ENCODE data around the gene ADA.
"Not testable (repeated sequence)": the region's sequence is repeated elsewhere in the genome, so short reads cannot be mapped to it uniquely, and the experiment has no call there.

The ADA gene

DNA sequence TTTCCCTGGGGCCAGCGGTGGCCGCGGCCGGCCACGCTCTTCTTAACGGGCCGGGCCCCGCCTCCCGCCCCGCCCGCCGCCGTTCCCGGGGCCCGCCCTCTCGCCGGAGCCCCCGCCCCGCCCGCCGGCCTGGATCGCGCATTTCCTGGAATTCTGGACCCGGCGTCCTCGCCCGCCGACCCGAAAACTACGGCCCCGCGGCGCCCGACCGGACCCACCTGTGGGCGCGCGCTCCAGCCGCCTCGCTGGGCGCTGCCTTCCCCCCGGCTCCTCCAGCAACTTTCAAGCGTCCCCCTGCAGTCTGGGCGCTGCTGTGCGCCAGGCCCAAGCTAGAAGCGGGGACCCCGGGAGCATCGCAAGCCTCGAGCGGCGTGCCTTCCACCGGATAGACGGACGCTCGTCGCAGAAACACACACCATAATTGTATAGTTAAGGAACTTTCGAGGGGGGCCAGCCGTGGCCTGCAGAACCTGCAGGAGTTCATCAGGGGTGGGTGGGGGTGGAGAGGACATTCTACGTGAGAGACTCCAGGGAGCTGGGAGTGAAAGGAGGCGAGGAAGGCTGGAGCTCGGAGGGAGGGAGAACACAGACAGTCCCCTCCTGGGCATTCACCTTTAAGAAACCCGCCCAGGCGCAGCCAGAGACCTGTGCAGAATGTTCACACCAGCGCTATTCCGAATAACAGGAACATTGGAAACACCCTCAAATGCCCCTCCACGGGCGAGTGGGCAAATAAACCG lies at the start of gene ADA:
TSS of gene ADA (minus strand) at position 16 of the 740 bp plus-strand sequence. CDS start 92 bp downstream, outside the sequence.
- no peak for DNase-seq

DNA sequence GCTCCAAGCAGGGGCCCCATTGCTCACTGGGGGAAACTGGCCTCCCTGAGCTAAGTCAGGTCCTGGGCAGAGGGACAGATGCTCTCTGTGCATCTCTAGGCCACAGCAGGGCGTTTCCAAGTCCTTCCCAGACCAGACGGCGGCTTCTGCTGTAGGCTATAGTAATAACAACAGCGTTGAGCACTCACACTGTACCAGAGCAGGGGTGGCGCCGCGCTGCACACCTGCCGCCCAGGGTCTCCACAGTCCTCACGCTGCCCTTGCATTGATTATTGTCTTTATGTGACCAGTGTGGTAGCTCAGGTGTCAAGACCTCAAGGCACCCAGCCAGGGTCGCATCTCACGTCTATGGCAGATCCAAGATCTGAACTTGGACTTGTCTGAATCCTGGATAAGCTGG lies 48.8 kb upstream of the ADA start:
- no peak for DNase-seq

DNA sequence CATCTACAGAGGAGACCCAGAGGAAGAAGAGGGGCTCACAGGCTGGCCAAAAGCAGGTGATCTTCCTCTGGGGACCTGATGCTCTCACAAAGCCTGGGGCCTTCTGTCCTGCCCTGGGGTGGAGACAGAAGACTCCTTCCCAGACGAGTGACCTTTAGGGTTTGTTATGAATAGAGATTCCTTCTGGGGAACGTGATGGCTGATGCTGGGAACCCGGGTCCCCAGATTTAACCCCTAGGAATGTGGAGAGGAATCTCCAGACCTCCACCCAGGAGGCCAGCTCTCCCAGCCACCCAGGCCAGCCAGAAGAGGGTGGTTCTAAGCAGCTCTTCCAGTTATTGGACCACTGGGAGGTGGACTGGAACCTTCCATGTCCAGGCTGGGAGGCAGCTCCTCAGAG lies 46.9 kb upstream of the ADA start:
- no peak for DNase-seq

DNA sequence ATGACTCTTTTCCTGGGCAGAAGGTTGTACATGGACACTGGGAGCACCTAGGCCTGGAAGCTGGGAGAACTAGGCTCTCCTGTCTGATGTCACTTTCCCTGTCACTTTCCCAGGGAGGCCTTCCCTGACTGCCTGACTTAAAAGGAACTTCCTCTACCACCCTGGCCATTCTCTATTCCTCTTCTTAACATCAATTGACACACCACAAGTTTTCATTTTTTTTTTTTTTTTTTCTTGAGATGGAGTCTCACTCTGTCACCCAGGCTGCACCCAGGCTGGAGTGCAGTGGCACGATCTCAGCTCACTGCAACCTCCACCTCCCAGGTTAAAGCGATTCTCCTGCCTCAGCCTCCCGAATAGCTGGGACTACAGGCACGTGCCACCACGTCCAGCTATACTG lies 45.5 kb upstream of the ADA start:
- DNase-seq = not testable (repeated sequence)

DNA sequence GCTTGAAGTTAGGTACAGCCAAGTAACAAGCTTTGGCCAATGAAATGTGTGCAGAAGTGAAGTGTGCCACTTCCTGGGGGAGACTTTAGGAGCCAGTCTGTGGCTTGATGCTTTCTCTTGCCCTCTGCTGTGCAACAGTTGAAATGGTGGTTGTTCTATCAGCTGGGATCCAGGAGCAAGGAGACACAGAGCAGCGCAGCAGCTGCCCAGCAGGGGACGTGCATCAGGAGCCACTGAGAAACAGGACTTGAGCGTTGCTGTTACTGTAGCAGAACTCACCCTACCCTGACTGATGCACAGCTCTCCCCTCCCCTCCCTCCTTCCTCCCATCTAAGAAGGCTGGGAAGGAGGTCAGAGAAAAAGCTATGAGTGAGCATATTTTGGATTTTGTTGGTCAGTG lies 44.8 kb upstream of the ADA start:
- DNase-seq = no peak

DNA sequence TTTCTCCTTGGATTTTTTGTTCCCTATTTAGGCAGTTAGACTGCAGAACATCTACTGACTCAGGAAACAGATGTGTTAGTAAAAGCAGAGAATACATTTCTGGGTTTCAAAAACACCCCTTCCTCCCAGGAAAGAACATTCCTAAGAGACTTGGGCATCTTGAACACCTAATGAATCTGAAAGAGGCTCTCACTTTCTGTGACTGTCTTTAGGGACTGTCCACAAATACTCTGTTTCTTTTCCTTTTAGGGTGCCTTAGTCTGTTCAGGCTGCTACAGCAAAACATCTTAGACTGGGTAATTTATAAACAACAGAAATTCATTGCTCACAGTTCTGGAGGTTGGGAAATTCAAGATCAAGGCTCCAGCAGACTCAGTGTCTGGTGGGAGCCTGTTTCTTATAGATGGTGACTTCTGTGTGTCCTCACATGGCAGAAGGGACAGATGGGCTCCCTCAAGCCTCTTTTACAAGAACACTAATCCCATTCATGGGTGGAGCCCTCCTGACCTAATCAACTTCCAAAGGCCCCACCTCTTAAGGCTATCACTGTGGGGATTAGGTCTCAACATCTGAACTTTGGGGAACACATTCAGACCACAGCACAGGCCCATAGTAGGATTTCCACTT lies 44.3 kb upstream of the ADA start:
- DNase-seq = no peak

DNA sequence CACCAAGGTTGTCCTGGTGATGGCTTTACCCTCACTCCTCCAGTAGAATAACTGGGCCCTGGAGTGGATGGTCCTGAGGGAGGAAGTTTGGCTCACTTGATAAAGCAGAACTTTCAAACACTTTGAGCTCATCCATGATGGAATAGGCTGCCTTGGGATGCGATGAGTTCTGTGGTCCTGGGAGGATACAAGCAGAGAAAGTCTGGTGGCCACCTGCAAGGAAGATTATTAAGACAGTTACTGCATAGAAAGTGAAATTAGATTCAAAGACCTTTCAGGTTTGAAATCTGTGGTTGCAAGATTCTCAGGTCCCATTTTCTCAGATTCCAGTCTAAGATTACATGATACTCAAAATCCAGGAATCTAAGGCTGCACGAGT lies 43.8 kb upstream of the ADA start:
- no peak for DNase-seq

DNA sequence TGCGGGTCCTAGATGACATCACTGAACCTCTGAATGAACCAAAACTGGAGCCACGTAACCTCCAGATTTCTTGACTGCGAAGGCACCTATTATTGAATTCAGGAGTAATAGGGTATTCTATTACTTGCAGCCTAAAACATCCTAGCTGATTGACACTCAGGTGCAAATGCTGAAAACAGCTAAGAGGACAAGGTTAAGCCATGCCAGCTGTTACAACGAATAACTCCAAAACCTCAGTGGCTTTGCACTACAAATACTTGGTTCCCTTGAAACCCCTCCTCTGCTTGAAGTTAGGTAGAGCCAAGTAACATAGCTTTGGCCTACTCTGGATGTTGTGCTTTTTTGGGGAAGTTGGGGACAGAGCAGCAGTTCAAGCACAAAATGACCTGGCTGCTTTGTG lies 42.7 kb upstream of the ADA start:
- DNase-seq = no peak

DNA sequence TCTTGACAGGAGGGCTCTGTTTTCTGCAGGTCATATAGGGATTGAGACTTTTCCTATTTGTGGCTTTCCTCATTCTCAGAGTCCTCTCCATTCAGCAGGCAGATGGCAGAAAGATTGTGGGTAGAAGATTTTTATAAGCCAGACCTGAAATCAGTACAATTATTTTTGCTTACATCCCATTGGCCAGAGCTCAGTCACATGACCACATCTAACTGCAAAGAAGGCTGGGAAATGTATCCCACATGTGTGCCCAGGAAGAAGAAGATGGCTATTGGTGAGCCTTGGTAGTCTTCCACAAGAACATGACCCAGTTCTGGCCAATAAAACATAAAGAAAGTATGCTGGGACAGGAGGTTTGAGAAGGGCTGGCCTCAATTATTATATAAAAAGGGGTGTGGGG lies 42.1 kb upstream of the ADA start:
- no peak for DNase-seq

DNA sequence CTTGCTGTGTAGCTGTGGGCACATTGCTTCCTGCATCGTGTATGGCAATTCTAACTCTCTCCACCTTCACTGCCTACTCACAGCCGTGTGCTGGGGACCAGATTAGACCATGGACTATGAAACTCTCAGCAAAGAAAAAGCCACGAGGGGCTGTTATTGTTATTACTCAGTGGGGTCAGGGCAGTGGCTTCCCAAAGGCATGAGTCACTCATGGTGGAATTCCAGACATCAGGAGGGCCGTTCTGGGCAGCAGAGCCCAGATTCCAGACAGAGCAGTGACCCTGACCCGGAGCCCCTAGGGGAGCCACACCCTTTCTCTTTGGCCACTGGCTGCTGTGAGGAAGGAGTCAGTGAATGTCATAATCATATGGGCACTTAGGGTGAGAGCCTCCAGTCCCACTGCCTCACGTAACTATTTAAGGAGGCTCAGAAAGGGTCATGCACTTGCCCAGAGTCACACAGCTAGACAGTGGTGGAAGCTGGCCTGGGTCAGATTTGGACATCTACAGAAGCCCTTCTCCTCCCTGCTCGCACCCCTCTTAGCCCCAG lies 41.5 kb upstream of the ADA start:
- no peak for DNase-seq

DNA sequence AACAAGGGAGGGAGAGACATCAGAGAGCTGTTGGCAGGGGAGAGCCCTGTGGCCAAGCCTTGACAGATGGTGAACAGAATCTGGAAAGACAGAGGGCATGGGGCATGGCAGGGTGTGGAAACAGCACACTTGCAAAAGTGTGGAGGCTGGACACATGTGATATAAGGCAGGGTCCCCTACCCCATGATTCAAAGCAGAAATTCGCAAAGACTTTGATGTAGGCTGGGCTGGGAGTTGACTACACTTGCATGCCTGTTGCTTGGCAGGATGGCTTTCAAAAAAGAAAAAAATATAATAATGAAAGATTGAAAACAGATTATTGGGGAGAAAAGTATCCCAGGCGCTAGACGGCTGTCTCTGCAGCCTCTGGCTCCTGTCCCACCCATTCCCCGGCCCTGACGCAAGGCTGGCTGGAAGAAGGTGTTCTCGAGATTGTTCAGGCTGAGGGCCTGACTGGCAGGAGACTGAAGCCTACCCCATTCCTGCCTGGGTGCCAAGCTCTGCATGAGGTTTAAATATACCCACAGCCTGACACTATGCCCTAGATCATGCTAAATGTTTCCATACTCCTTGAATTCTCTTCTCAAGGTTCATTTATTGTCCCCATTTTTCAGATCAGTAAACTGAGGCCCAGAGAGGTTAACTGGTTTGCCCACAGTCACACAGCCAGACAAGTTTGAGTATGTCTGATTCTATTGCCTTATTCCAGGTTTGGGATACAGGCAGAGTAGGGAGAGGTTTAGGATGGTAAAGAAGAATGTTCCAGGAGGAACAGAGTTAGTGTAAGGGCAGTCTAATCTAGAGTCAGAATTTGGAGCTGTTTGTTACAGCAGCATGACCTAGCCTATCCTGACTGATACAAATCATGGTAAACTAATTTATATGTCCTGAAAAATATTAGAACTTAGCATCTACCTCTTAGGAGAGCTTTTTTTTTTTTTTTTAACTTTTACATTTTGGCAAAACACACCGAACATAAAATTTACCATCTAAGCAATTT lies 40.2 kb upstream of the ADA start:
- no peak for DNase-seq

DNA sequence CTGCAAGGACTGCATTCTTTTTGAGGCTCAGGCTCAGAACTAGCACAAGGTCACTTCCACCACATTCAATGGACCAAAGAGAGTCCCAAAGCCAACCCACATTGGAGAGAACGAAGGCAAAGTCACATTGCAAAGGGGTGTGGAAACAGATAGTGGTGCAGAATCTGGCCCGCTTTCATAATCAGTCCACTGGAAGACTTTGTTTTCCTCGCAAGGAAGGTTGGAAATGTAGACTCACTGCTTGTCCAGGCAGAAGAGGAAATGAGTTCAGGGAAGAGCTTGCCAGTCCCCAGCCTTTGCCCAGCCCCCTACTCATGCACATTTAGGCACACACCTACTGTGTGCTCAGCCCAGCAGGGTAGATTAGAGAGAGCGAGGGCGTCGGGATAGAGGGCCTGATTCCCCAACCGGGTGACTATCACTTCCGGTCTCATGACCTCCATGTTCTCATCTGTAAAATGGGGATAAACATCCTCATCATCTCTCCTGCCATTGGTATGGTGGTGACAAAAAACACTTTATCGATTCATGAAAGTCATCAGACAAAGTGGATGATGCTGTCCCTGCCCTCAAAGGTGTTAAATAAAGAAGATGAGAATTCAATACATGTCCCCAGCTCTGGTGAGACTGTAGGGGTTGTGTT lies 39.4 kb upstream of the ADA start:
- DNase-seq = no peak

DNA sequence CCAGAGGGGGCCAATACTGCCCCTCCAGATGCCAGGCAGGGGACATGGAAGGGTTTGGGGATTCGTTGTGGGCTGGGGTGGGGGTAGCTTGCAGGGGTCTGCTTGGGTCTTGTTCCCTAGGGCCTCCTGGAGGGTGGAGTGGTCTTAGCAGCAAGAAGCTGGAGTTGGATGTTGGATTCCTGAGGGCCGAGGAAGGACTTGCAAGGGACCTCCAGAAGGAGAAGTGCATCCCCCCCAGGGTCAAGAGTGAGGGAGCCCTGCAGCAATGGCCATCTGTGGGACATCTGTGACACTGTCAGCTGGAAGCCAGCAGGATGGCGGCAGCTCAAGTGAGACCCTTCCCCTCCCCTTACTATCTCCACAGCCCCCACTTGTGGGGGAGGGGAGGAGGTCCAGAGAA lies 38.3 kb upstream of the ADA start:
- DNase-seq = no peak

DNA sequence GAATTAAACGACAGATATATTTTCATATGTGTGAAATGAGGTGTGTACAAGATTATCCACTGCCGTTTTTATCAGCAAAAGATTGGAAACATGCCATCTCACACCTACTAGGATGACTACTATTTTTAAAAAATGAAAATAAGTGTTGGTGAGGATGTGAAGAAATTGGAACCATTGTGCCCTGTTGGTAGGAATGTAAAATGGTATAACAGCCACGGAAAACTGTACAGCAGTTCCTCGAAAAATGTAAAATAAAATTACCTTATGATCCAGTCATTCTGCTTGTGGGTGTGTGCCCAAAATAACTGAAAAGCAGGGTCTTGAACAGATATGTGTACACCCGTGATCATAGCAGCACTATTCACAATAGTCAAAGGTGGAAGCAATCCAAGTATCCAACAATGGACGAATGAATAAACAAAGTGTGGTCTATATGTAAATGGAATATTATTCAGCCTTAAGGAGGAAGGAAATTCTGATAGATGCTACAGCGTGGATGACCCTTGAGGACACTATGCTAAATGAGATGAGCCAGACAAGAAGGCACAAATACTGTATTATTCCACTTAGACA lies 36.6 kb upstream of the ADA start:
- no peak for DNase-seq

DNA sequence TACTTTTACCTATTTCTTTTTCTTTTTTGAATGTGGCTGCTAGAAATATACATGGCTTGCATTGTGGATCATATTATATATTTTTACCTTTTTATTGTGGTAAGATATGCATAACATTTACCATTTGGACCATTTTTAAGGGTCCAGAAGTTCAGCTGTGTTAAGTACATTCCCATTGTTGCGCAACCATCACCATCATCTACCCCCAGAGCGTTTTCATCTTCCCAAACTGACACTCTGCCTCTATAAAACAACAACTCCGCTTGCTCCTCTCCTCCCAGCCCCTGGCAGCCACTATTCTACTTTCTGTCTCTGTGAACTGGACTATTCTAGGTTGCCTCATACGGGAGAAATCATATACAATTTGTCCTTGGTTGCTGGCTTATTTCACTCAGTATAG lies 35.4 kb upstream of the ADA start:
- DNase-seq = no peak

DNA sequence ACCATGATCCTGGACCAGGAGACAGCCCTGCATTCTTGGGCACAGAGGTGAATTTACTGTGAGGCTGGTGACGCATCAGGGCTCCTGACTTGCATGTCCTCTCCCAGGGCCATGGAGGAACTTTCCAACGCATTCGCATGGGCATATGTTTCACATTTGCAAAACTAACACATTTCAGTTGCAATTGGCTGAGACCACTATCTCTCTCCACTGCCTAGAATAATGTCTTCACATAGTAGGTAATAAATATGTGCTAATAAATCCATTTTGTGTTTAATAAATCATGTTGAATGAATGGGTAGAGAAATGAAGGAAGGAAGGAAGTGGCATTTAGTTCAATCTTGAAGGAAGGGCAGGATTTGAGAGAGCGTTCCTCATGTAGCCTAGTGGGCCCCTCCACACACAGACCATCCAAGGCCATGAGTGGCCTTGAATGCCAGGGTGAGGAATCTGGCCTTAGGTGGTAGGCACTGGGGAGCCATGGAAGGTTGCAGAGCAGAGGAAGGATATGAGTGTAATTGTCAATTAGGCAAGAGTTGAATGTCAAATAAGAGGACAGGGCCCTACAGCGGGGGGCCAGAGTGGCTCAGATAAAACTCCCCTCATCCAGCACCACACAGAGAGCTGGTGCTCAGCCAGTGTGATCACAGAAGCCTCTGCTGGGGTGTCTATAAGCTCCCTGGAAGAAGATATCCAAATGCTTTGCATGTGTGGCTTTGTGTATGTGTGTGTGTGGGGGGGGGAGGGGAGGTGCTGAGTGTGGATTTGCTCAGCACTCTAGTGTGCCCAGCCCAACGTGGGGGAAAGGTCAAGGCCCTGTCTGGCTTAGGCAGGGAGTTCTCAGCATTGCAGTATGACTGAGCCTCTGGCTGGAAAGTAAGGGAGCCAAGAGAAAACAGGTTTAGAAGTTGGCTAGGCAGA lies 32.8 kb upstream of the ADA start:
- DNase-seq = no peak

DNA sequence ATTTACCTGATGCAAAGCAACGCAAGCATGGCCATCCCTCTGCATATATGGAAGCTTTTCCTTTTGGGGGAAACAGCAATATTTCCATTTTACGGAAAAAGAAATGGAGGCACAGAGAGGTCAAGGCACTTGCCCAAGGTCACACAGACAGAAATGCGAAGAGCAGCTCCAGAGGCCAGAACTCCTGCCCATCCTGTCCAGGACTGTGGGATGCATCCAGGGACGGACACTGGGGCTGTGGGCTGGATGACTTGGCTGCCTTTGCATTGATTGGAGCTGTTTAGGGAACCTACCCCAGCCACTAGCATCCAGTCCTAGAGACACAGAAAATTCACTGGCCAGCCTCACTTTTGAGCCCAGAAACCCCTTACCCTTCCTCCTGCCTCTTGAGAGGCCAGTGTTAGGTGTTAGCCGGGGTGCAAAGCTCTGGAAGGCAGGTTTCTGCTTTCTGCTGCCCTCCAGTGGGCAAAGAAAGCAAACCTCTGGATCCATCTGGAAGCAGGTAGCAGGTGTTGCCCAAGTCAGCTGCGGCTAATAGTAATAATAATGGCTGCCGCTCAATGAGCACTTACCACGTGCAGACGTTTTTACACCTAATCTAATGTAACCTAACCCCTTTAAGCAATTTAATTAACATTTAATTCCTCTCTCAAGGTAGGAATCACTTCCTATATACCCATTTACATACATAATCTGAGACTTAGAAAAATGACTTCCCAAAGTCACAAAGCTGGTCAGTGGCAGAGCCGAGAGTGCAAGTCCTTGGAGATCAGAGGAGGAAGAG lies 32.0 kb upstream of the ADA start:
- no peak for DNase-seq

DNA sequence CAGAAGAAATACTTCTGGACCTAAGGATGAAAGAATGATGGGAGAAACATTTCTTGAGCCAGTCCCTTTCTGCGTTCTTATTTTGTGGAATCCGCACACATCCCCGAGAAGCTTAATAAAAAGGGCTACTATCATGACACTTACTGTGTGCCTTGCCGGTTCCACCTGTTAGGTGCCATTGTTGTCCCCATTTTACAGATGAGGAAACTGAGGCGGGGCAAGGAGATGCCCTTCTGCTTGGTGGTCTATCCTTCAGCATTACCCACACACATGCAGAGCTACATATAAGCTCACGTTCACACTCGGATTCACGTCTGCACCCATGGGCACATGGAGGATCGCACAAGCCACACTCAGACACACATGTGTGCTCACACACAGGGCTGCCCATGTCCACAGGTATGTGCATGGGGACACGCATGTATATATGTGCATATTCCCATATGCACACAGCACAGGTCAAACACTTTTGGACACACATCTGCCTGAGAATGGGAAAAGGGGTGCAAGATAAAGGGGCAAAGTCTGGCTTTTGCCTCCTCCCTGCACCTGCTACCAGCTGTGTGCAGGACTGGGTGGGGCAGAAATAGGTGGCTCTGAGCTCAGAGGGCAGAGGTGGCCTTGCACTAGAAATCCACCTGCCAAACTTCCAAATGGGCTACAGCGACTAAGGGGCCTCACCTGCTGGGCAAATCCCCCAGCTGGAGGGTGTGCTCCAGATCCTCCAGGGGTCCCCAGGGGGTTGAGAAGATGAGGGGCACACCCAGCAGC lies 30.5 kb upstream of the ADA start:
- DNase-seq = no peak

DNA sequence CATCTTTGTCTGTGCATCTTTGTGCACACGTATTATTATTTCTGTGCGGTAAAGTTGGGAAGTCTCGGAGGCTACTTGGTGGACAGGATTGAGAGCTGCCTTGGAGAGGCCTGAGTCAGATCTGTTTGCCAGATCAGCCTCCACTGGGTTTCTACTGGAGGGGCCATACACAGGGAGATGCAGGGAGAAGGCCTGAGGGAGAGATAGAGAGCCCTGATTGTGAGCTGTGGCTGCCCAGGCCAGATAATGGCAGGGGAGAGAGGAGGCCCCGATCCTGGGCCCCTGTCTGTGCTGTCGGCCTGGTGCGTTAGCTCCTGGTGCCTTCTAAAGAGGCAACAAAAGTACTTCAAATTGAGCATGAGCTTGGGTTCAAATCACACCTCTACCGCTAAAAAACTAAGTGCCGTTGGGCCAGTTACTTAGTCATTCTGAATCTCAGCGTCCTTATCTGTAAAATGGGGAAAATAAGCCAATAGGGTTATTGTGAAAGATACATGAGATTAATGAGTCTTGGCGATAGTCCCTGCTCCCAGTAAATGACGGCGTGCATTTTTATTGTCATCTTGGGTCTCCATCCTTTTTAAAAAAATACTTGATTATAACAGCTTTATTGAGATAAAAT lies 27.6 kb upstream of the ADA start:
- DNase-seq = no peak

Data from NCI-H1436 (cell line).